Transverse colon (tissue), 4 donors: ENCODE data around the gene WAS. TPM values are rescaled to one million over a fixed set of nuclear protein-coding genes. Genes with fewer than 3 reads are reported as not detected.

Experiments
- DNase-seq: peaks from one replicate; pipeline ENCODE4 v3.0.0-alpha.2; 2019
- H3K27ac ChIP-seq, 4 donors: fragments of 200-600 bp; sonication (generic); 2 replicates each; pipeline ENCODE4 v1.5.1; 2016 to 2018; ENCODE audit warnings: inconsistent platforms in 4 of 4
- H3K27me3 ChIP-seq: fragments of 200-600 bp; sonication (generic); 2 replicates; pipeline ENCODE4 v1.5.1; 2017; ENCODE audit warnings: inconsistent platforms
- H3K36me3 ChIP-seq, 4 donors: fragments of 200-600 bp; sonication (generic); 2 replicates each; pipeline ENCODE4 v1.5.1; 2017 to 2019; ENCODE audit warnings: inconsistent platforms in 4 of 4
- H3K4me1 ChIP-seq, 4 donors: fragments of 200-600 bp; sonication (generic); 2 replicates each; pipeline ENCODE4 v1.5.1; 2017 to 2020; ENCODE audit warnings: inconsistent platforms in 4 of 4
- H3K4me3 ChIP-seq, 4 donors: fragments of 200-600 bp; sonication (generic); 1 replicate in 1 of 4; 2 replicates in 3 of 4; pipeline versions ENCODE4 v1.5.1 to v1.6.1; 2017 to 2019; ENCODE audit warnings: inconsistent platforms in 4 of 4
- H3K9me3 ChIP-seq, 2 donors: fragments of 200-600 bp; sonication (generic); 2 replicates each; pipeline ENCODE4 v1.5.1; 2017 to 2019; ENCODE audit warnings: inconsistent platforms in 2 of 2
- EP300 ChIP-seq: sonication (generic); formaldehyde crosslinking; IDR thresholded peaks from one replicate; pipeline ENCODE4 v1.6.1; 2017; ENCODE audit warnings: antibody characterized with exemption, low read depth
- POLR2A ChIP-seq: fragments of 450-650 bp; IDR thresholded peaks from one replicate; pipeline ENCODE4 v1.6.1; 2016; ENCODE audit warnings: antibody characterized with exemption, mild to moderate bottlenecking, moderate library complexity
- POLR2AphosphoS5 ChIP-seq, 3 donors: sonication (generic); formaldehyde crosslinking; IDR thresholded peaks; one replicate each; pipeline ENCODE4 v1.6.1; 2016; ENCODE audit warnings: antibody characterized with exemption in 3 of 3
- WGBS, 2 donors: methylation state at CpG; one replicate each; pipeline ENCODE4 v1.1.5; 2018; ENCODE audit warnings: low coverage in 1 of 2; 5-methylcytosine and 5-hydroxymethylcytosine counted together
- in situ Hi-C, 4 donors: fragments of 200-750 bp; cut with MboI; loops; one replicate each; pipeline versions ENCODE4 v1.15.0 to v1.15.1; 2017; ENCODE audit warnings: low sequenced_read_pairs in 3 of 4, low pct_ligation_motif_present in 1 of 4, low pct_unique_long_range_greater_than_20kb in 1 of 4
- intact Hi-C: fragments of 100-400 bp; cut with DNase I; formaldehyde crosslinking; loops from one replicate; pipeline ENCODE4 v1.15.1; 2023; ENCODE audit warnings: low total_unique reads
- total RNA-seq, 4 donors: library from RNA; depleted of rRNA; stranded (reverse); fragments of >200 nt; gene quantifications; one replicate each; pipeline ENCODE4 v1.1.0, GENCODE V29; 2016
- TF ChIP-seq, protein P1 (sequence below), 5 experiments: fragments of 200-600 bp in 3 of 5; fragments of 450-650 bp in 2 of 5; sonication (generic) in 3 of 5; IDR thresholded peaks; 1 replicate in 2 of 5; 2 replicates in 3 of 5; pipeline ENCODE4 v1.5.1; 2016 to 2017; ENCODE audit warnings: antibody characterized with exemption in 5 of 5, inconsistent platforms in 3 of 5, mild to moderate bottlenecking in 2 of 5, moderate library complexity in 1 of 5

WAS gene
- total RNA-seq, 4 donors from 2014 or later: 3.2 to 13.1 (median 6.3) TPM

DNA sequence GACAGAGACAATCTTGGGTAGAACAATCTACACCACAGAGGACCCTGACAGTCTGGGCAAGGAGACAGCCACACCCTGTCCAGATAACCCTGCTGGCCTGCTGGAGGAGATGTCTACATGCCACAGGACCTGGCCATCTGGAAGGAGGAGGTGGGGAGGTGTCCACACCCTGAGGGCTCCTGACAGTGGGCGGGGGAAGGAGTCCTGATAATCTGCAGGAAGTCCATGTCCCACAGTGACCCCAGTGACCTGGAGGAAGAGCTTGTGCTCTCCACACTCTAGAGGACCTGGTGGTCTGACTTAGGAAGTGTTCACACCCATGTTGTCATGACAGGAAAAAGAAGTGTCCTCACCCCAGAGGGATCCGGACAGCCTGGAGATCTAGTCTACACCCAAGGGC lies 18.4 kb downstream of the WAS start:
- Histone ChIP-seq H3K27ac (no peak overlapping the region), H3K4me1 (peaks cover 0 to 4% (median 3%) of the 10 kb centered on the region in 4 donors), H3K27me3 (no peaks in the 10 kb centered on the region), H3K4me3 (no peak overlapping the region), H3K36me3 (no peaks in the 10 kb centered on the region), H3K9me3 (no peaks in the 10 kb centered on the region)
- 72% methylated on average over 2 of the region's 2 CpGs; no CpG with 5 or more reads in 1 of the 2 donors for WGBS, 2 donors
- no peak for TF ChIP-seq POLR2AphosphoS5 (IDR thresholded peaks at IDR 0.05)
- TF ChIP-seq, protein P1, sequence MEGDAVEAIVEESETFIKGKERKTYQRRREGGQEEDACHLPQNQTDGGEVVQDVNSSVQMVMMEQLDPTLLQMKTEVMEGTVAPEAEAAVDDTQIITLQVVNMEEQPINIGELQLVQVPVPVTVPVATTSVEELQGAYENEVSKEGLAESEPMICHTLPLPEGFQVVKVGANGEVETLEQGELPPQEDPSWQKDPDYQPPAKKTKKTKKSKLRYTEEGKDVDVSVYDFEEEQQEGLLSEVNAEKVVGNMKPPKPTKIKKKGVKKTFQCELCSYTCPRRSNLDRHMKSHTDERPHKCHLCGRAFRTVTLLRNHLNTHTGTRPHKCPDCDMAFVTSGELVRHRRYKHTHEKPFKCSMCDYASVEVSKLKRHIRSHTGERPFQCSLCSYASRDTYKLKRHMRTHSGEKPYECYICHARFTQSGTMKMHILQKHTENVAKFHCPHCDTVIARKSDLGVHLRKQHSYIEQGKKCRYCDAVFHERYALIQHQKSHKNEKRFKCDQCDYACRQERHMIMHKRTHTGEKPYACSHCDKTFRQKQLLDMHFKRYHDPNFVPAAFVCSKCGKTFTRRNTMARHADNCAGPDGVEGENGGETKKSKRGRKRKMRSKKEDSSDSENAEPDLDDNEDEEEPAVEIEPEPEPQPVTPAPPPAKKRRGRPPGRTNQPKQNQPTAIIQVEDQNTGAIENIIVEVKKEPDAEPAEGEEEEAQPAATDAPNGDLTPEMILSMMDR (IDR thresholded peaks at IDR 0.05): no peak
- intact Hi-C loops: no loop called here
- in situ Hi-C loops: no loop called here
- no peak for DNase-seq

DNA sequence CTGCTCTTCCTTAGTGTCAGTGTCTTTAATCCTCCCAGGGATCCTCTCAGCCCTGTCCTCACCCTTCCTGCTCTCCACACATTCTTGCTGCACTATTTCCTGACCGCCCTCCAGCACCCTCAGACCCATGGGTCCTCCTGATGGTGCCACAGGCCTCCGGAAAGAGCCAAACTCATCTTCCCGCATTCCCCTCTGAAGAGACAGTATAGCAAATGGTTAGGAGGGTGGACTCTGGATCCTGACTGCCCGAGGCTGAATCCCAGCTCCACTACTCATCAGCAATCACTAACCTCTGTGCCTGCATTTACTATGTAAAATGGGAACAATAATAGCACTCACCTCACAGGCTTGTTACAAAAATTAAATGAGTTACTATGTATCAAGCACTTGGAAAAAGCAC lies 19.1 kb downstream of the WAS start:
- TF ChIP-seq, protein P1 (IDR thresholded peaks at IDR 0.05): no peak
- TF ChIP-seq EP300: no peak
- Histone ChIP-seq H3K36me3 (no peaks in the 10 kb centered on the region), H3K9me3 (no peaks in the 10 kb centered on the region), H3K27ac (no peak overlapping the region), H3K4me3 (no peak overlapping the region), H3K27me3 (no peaks in the 10 kb centered on the region), H3K4me1 (no peaks in the 10 kb centered on the region)
- in situ Hi-C loops (no loop called here), intact Hi-C loops (no loop called here)
- no peak for DNase-seq
- 78% methylated on average over 4 of the region's 4 CpGs; no CpG with 5 or more reads in 1 of the 2 donors for WGBS, 2 donors

DNA sequence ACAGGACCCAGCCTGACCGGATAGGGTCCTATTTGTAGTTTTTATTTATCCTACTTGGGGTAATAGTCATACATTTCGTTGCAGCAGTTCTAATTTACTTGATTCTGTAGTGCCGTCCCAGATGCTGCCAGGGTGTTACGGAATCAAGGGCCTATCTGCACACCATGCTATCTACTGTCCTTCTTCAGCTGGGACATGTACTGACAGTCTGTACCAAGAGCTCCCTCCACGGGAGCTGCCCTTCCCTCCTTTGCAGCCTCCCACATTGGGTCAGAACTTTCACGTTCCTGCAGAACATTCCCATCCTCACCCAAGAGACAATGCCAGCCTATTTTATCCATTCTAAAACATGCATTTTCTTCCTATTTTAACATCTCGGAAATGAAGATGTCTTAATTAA lies 19.6 kb downstream of the WAS start:
- no peak for DNase-seq
- Histone ChIP-seq H3K27ac (no peak overlapping the region), H3K36me3 (no peaks in the 10 kb centered on the region), H3K4me3 (no peak overlapping the region), H3K27me3 (no peaks in the 10 kb centered on the region), H3K9me3 (no peaks in the 10 kb centered on the region), H3K4me1 (no peaks in the 10 kb centered on the region)
- TF ChIP-seq, protein P1 (IDR thresholded peaks at IDR 0.05): no peak
- no peak for TF ChIP-seq EP300
- TF ChIP-seq POLR2AphosphoS5 (IDR thresholded peaks at IDR 0.05): no peak
- TF ChIP-seq POLR2A: no peak
- 76 to 100% methylated on average over 1 to 7 of the region's 7 CpGs for WGBS, 2 donors
- intact Hi-C loops: no loop called here
- in situ Hi-C loops: no loop called here

DNA sequence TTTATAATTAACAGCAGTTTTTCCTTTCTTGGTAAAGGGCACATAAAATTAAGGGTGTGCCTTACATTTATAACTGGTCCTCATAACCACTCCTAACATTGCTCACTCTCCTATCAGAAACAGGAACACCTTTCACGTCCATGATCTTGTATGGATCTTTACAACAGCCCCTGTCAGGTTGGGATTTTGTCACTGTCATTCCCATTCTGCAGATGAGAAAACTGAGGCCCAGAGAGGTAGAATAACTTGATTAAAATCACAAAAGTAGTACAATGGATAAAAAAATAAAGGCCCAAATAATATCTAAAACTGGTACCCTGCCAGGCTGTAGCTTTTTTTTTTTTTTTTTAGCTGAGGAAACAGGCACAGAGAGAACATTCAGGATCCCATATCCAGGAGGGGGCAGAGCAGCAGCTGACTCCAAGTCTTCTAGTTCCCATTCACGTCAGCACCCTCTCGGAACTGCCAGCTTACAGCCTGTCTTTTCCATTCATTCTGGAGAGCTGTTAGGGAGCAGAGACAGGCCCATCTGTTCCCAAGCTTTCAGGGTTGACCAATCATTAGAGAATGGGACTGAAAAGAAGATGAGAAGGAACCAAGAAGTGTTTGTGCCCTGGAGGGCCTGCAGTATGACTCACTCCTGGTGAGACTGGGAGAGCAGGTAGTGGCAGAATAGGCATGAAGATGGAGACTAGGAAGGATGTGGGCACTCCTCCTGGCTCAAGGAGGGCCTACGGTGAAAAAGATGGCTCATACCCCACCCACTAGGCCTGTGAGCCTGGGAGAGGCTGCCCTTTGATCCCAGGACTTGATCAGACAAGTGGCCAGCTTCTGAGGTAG lies 20.3 kb downstream of the WAS start:
- in situ Hi-C loops (no loop called here), intact Hi-C loops (no loop called here)
- Histone ChIP-seq H3K27me3 (no peaks in the 10 kb centered on the region), H3K9me3 (no peaks in the 10 kb centered on the region), H3K27ac (no peak overlapping the region), H3K4me1 (no peaks in the 10 kb centered on the region), H3K36me3 (no peaks in the 10 kb centered on the region), H3K4me3 (no peak overlapping the region)
- no peak for DNase-seq
- TF ChIP-seq, protein P1 (IDR thresholded peaks at IDR 0.05): no peak
- no peak for TF ChIP-seq POLR2A
- 20 to 51% methylated on average over 1 to 4 of the region's 4 CpGs for WGBS, 2 donors
